CD4-positive, alpha-beta T cell treated with Interleukin-4 for 4 hours (primary cell): ENCODE data around the gene TRIO.

Experiments used
- DNase-seq: peaks from one replicate; pipeline ENCODE4 v3.0.0-alpha.2; 2020

Gene TRIO

DNA sequence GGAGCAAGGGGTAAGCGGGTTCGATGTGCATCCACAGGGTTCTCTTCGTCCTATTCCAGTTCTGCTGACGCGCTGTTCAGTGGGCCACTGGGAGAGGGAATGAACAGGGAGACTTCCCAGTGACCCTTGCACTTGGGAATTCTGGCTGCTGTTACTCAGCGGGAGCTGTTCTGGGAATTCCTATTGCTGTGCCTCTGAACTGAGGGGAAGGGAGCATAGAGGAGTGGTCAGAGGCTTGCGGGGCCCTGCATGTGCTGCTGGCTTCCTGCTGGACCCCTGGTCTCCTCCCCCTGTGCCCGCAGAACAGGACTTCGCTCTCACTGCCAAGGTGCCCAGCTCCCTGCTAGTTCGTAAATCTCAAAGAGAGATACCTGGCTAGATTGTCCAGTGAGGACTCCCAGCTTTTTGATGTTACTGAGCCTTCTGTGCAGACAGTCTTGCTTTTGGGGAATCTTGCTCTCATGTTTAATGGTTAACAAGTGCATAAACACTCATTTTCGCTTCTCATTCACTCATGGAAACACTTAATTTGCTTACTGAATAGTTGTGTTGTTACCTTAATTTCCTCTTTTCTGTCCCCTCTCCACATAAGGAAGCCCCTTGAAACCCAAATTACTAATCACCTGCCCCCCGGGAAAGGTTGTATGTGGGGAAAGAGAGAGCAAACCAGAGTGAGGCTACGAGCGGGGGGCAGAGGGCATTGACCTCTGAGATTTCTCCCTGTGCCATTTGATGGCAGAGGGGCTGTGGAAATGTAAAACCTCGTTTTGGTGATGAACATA, 5.9 kb downstream of the TRIO start:
- no peak for DNase-seq

DNA sequence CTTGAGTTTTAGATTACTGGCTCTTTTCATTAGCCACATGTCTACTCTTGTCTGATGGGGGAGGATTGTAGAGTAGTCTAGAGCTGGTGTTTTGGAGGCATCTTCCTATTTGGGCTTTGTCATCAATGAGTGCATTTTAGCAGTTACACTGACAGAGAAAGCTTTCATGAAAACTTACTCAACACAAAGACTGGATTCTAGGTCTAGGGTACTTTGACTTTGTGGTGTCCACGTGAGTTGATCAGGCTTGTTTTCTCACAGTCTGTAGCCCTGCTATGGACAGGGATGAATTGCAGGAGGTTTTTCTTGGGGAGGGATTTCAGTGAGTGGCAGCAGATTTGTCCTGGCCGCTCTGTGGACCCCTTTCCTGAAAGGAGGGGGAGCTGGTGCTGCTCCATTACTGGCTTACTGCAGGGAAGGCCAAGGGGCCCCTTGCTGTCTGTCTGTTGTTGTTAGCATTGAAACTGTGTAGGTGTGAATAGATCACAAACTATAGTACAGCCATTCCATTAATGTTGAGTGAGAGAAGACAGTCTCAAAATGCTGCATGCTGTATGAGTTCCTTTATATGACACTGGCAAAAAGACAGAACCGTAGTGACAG, 6.6 kb downstream of the TRIO start:
- no peak for DNase-seq

DNA sequence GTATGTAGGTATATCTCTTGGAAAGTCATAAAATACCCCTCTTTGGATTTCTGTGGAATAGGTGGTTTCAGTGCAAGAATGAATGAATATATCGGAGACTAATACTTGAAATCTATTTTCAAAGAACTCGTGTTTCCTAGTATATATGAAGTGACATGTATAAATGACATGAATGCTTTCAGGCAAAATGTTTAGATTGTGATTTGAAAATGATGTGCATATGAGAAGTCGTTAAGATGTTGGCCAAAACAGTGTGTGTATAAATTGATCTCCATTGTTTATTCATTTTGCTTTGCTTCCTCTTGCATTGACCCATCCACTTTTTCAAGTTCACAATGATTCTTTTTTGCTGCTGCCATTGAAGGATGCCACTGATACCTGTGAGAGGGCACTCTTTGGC, 8.3 kb downstream of the TRIO start:
- no peak for DNase-seq

DNA sequence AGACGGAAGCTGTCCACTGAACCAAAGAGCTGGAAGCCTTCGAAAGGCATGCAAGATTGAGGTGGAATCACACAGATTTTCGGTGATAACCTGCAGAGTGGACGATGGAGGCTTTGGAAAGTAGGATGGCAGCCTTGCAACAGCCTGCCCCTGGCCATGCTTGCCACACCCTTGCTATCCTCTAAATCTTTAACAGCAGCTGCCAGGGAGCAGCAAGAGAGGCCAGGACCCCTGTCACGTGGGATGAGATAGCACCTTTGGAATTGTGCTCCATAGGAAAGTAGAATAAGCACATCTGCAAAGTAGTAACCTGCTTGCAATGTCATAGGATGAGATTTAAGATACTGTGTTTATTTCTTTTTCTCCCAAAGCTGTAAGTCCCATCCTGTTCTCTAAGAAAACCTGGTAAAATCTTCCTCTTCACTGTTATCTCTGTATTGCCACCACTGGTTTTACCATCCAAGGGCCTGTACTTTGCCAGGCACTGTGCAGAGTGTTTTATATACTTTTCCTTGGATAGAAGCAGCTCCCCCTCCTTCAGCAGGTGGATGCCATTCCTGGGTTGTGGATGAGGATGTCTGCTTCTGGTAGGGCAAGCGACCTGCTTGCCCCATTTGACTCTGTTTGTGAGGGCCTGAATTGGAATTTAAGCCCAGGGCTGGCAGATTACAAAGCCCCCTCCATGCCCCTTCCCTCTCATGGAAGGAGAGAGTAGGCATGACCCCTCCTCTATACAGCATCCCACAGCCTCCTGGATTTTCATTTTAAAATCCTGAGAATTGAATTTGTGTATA, 10.1 kb downstream of the TRIO start:
- no peak for DNase-seq

DNA sequence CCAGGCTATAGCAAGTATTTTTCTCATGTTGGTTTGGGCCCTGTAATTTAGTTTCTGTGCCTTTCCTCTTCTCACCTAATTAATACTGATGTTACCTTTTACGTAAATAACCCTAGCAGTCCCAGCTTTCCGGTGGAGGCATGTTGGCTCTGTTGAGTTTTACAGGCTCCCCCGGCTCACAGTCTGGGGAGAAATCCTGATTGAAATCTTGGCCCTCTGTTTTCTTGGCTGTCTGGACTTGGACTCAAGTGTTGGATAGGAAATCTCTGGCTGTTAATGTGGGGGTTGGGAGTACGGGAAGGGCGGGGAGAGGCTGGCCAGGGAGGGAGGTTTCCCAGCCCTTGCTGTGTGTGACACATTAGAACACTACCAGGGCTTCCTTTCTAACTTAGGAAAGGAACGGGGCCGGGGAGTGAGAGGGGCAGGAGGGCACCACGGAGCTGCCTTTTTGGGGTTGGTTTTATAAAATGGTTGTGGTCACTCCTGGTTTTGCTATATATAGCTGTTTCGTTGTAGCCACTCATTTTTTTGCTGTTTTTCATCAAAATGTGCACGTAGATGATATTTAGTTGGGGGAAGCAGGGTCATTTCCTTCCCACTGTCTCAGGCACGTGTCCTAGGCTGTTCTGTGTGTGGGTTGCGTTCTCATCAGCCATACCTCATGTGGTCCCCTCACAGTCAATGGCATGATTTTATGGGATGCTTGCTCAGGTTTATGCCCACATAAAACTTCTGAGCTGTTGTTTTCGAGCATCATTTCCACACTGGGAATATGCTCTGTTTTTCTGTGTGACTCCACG, 11.0 kb downstream of the TRIO start:
- DNase-seq = no peak

DNA sequence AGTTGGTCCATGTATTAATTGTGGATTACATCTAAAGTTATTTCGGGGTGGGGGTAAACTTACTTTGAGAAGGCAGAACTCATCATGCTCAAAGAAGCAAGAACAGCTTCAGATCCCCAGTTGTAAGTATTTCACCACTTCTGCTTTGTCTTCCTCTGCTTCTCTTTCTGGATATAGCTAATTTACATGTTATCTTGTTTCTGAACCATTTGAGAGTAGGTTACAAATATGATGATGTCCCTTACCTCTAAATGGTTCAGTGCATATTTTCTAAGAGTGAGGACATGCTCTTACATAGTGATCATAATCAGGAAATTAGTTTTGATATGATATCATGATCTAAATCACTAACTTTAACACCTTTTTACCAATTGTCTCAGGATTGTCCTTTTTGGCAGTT, 11.9 kb downstream of the TRIO start:
- no peak for DNase-seq

DNA sequence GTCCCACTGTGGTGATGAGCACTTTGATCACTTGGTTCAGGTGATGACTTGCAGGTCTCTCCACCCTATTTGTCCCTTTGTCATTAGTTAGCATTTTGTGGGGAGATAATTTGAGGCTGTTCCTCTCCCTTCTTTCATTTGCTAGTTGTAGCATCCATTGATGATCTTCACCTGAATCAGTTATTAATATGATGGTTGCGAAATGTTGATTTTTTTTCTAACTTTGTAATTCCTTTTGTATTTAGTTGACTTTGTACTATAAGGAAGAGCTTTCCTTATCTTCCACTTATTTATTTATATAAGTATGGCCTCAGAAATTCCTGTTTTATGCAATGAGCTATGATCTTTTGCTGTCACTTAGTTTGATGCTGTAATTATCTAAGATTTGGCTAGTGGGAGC, 12.6 kb downstream of the TRIO start:
- DNase-seq = no peak

DNA sequence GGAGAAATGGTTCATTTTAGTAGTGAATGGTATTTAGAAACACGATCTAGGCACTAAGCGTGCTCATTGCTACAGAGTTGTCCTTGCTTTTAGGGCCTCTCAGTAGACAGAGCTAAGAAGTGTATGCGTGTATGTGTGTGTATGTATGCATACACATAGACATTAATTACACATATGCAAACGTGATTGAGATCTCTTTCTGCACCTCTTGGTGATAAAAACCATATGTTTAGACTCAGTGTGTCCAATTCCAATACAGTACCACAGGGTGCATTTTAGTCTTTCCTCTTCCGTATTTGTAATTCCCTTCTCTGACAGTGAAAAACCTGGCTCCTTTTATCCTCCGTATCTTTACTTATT, 13.1 kb downstream of the TRIO start:
- DNase-seq = no peak

DNA sequence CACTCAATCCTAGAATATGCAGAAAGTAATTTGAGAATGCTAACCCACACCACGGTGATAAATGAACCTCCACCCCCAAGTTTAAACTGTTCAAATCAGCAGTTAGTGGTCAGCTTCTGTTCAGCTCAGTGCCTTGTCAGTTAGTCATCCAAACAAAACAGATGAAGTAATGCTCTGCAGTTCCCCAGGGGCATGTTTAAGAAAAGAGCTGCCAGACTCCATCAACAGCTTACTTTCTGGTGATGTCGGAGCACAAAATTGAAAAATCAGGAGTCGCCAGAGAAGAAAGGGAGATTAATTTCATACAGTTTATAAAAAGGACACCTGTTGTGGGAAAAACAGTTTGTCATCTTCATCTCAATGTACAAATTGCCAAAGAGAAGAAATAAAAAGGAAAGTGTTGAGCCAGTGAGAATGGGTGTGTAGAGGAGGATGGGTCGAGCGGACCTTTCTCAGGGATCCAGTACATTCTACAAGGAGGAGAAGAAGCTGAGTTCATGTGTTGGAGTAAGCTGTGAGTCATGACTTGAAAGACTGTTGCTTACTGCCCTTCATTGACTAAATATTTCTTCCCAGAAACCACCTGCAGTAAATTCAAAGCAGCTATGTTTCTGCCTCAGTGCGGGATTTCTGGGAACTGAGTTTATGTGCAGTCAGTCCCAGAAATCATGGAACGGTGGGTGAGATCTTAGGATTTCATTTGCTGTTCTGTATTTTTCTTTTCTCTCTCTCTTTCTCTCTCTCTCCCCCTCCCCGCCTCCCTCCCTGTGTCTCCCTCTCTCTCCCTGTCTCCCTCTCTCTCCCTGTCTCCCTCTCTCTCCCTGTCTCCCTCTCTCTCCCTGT, 13.7 kb downstream of the TRIO start:
- DNase-seq = no peak

DNA sequence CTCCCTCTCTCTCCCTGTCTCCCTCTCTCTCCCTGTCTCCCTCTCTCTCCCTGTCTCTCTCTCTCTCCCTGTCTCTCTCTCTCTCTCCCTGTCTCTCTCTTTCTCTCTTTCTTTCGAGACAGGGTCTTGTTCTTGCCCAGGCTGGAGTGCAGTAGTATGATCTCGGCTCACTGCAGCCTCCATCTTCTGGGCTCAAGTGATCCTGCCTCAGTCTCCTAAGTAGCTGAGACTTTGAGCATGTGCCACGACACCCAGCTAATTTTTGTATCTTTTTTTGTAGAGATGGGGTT, 14.3 kb downstream of the TRIO start:
- DNase-seq = no peak

DNA sequence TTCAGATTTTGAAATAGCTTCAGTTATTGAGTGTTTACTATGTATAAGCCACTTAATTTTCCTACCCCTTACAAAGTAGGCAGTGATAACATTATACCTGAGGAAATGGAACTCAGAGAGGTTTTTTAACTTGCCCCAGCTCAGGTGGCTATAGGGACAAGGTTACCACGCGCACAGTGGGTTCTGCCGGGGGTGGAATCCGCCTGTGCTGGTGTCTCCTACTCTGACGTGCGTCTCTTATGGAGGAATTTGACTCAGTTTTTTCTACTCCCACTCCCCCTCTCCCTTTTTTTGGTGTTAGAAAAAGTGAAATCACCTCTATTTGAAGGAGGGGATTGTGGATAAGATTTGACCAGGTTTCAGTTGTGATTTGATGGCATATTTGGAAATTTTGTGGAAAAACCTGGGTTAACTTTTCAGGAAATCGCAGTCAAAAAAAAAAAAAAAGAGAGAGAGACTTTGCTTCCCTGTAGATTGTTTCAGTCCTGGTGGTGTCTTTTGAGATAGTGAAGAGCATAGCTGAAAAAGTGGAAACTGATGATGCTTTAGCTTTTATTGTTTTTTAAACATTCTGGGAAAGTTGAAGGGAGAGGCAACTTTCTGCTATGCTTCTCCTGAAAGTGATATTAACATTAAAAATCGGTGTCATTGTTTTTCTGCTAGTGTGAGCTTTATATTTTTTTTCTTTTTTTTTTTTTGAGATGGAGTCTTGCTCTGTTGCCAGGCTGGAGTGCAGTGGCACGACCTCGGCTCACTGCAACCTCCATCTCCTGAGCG, 15.9 kb downstream of the TRIO start:
- no peak for DNase-seq

DNA sequence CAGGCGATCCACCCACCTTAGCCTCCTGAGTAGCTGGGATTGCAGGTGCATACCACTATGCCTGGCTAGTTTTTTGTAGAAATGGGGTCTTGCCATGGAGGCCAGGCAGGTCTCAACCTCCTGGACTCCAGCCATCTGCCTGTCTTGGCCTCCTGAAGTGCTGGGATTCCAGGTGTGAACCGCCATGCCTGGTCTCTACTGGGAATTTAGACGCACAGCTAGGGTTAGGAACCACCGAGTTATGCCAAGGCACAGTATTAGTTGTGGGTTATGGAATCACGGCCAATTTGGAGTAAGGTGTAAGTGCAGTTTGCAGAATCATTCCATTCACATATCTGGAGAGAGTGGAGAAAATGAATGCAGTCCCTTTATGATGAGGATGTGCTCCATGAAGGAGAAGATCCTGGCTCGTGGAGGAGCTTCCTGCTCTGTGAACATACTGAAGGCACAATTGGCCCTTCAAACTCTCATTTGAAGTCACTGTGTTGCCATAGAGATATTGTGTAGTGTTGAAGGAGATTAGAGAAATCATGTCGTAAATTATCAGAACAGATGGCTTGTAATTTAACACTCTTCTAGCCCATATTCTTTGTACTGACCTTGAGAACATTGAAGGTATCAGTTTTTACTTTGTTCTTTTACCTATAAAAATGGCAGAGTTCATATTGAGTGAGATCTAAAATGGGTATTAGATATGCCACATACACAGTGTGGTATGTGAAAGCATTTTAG, 18.8 kb downstream of the TRIO start:
- DNase-seq = no peak

DNA sequence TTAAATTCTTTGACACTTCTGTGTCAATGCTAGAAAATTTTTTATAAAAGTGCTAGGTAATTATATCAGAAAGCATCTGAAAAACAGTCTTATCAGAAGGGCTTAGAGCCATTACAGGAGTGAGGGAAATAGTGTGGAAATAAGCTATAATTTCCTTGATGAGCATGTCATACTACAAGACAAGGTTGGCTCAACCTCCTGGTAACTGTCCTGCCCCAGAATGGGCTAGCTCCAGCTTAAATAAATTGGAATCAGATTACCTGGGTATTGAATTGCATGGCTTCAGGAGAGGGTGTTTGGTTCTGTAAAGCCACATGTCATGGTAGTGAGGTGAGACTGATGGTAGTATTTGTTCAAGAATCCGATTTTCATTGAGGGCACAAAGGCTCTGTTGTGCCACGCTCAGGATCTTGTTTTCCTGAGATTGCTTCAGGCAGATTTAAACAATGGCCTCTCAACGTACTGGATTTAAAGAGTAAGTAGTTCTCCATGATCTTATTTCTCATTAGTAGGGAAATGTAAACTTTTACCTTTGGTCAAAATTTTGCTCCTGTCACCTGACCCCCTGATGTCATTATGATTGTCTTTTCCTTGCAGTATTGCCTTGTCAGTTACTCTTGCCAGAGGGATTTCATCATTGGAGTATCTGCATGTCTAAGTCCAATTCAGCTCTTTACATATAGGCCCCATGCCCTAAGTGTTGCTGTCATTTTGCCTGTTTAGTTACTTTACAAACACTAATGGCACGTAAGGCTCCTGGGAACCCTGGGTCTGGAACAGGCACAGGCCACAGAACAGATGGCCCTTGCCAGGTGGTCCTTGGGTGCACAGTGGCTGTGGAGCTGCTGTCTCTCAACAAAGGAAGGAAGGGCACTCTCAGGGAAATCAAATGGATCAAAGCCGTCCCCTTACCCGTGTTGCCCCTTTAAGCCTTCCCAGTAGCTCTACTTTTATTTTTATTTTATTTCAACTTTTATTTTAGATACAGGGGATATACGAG, 21.3 kb downstream of the TRIO start:
- DNase-seq = no peak

DNA sequence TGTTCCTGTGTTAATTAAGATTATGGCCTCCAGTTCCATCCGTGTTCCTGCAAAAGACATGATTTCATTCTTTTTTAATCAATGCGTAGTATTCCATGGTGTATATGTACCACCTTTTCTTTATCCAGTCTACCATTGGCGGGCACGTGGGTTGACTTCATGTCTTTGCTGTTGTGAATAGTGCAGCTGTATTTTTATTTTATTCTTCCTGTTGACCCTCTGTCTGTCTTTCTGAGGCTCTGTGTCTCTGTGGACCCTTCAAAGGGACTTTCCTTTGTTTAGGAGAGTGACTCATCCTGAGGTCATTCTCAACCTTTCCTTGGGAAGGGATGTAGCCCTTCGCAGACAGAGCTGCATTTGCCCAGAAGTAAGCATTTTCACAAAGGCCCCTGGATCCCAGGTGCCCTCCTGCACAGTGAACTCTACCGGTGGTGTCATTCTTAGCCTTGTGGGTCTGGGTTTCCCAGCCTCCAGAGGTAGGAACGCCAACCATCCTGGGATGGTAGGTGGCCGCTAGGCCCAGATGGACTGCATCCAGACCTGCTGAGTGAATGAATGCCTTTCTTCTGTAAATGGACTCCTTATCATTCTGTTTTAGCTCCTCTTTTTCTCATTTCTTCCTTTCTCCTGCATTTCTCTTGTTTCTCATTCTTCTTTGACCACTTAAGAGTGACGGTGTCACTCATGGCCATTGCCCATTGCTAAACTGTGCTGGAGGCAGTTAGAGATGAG, 22.4 kb downstream of the TRIO start:
- DNase-seq = no peak

DNA sequence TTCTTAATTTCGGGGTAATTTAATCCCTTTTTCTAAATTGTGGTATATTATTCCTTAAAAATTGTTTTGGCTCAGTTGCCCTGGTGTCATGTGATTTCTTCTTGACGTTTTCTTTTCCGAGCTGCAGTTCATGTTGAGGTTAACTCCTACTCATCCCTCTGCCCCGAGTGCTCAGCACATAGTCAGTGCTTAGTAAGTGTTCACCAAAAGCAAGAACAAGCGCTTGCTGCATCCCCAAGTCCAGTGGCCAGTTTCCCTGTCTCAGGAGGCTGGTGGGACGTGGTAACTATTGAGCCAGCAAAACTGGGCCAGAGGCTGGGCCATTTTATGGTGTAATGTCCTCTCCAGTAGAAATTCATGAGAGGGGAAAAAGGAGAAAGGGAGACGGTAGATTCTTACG, 23.3 kb downstream of the TRIO start:
- no peak for DNase-seq

DNA sequence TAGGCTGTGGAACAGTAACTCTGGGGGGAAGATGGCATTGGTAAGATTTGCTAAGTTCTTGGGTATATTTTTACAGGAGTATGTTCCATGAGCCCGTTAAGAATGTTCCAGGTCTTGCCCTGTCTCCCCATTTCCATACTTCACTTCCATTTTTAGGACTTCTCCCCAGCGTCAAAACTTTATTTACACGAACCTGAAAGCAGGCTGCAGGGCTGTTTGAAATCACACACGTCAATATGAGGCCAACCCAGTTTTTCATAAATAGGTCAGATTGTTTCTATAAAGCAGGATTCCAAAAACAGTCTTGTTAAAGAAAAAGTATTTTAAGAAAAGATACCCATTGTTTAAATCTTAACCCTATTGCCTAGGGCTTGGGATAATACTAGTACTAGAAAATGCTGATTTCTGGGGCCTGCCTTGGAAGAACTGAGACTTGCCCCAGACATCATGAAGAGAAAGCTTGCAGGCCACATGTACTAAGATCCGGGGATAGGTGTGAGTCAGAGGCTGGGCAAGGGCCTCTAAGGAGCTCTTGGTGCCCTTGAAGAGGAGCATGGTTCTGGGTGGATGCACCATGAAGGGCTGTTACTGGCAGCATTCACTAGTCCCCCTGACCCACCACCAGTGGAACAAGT, 24.2 kb downstream of the TRIO start:
- DNase-seq = no peak

DNA sequence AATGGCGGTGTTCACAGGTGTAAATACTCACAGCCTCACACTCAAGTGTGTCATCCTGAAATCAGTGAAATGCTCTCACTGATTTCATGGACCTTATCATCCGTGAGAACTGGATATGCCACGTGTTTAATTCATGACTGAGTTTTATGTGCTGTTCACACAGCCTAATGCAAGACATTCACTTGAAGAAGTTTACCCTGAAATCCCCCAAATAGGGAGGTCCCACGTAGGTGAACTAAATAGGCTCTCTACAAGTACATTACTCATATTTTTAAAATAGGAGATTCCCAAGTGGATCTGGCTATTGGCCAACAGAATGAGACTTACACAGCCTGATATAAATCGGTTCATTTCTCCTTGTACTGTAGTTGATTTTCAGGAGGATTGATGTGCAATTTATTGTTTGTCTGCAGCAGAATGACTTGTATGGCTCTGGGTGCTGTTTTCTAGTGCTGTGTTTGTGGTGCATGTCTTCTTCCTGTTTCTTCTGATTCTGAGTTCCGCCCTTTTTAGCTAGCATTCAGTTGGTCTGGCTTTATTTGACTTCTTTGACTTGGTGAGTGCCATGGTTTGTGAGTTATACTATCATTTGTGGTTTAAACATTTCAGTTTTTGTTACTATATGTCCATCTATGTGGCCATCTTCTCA, 25.1 kb downstream of the TRIO start:
- DNase-seq = no peak

DNA sequence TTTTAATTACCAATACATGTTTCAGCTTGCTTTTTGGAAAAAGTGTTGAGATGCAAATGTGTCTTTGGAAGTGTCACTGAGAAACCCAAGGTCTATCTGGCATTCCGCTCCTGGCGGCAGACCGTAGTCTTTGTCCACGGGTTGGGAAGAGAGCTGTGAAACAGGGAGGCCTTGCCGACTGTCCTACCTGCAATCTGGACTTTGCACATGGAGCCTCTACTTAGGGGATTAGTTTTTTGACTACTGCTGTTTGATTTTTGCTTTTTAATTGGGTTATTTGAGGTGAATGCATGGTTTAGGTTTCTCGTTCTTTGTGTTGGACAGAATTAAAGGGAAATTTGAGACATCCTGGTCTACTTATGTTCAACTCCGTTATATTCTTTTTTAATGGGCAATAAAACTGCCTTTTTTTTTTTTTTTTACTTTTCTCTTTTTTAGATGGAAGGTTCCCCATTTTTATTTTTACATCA, 25.7 kb downstream of the TRIO start:
- no peak for DNase-seq
